ENCODE measurements around the gene DYNLT1.
"Not testable (repeated sequence)": the region's sequence is repeated elsewhere in the genome, so short reads cannot be mapped to it uniquely, and the experiment has no call there.

DYNLT1 gene

GRCh38 chr6:158644231-158645063 is at the start of gene DYNLT1:
TSS of gene DYNLT1 (minus strand) at chr6:158644743. CDS start at chr6:158644708, 35 bp downstream.
- DNase-seq, result peak; percentile 96

- DNase-seq, result no peak
Observed at GRCh38 chr6:158688860-158689259, 44.3 kb upstream of the DYNLT1 start.

- DNase-seq, result no peak
Observed at GRCh38 chr6:158687506-158687905, 43.0 kb upstream of the DYNLT1 start.

- DNase-seq, result no peak
Observed at GRCh38 chr6:158686791-158687381, 42.3 kb upstream of the DYNLT1 start.

GRCh38 chr6:158686311-158686710 is 41.8 kb upstream of the DYNLT1 start:
- DNase-seq, result no peak

- no peak for DNase-seq
Observed at GRCh38 chr6:158684745-158685324, 40.3 kb upstream of the DYNLT1 start.

- no peak for DNase-seq
Observed at GRCh38 chr6:158684311-158684710, 39.8 kb upstream of the DYNLT1 start.

- no peak for DNase-seq
Observed at GRCh38 chr6:158680481-158680880, 35.9 kb upstream of the DYNLT1 start.

- no peak for DNase-seq
Observed at GRCh38 chr6:158680015-158680414, 35.5 kb upstream of the DYNLT1 start.

- no peak for DNase-seq
Observed at GRCh38 chr6:158677906-158678578, 33.5 kb upstream of the DYNLT1 start.

GRCh38 chr6:158677094-158677493 is 32.6 kb upstream of the DYNLT1 start:
- not testable (repeated sequence) for DNase-seq

- DNase-seq, result no peak
Observed at GRCh38 chr6:158674342-158675131, 30.0 kb upstream of the DYNLT1 start.

GRCh38 chr6:158672726-158673125 is 28.2 kb upstream of the DYNLT1 start:
- no peak for DNase-seq

GRCh38 chr6:158672119-158672518 is 27.6 kb upstream of the DYNLT1 start:
- not testable (repeated sequence) for DNase-seq

GRCh38 chr6:158669145-158670035 is 24.8 kb upstream of the DYNLT1 start:
- no peak for DNase-seq

GRCh38 chr6:158668707-158669103 is 24.2 kb upstream of the DYNLT1 start:
- DNase-seq, result no peak

GRCh38 chr6:158667360-158667981 is 22.9 kb upstream of the DYNLT1 start:
- no peak for DNase-seq

- no peak for DNase-seq
Observed at GRCh38 chr6:158666628-158667359, 22.3 kb upstream of the DYNLT1 start.

GRCh38 chr6:158665332-158665731 is 20.8 kb upstream of the DYNLT1 start:
- DNase-seq, result no peak

GRCh38 chr6:158663625-158664165 is 19.2 kb upstream of the DYNLT1 start:
- DNase-seq, result no peak
